WTC11 (cell line): ENCODE measurements around the gene LYST. TPM values are rescaled to one million over a fixed set of nuclear protein-coding genes. Genes with fewer than 3 reads are reported as not detected.
"Not testable (repeated sequence)": the region's sequence is repeated elsewhere in the genome, so short reads cannot be mapped to it uniquely, and the experiment has no call there.

Source experiments
- ATAC-seq: fragments of 200-7000 bp; cut with Tn5 transposase; 2 replicates; pipeline ENCODE4 v1.10.0; 2021; ENCODE audit warnings: mild to moderate bottlenecking, moderate library complexity
- CTCF ChIA-PET: fragments of 300-600 bp; sonication (Branson Sonifier 250); formaldehyde crosslinking; loops from one replicate; lab custom pipeline; 2021; ENCODE audit warnings: antibody characterized with exemption; lab: Charles Lee
- POLR2A ChIA-PET: fragments of 350-600 bp; sonication (Branson Sonifier 250); formaldehyde crosslinking; loops from one replicate; lab custom pipeline; 2021; ENCODE audit warnings: antibody characterized with exemption; lab: Charles Lee
- DNase-seq: peaks from one replicate; pipeline ENCODE4 v3.0.0; 2021; ENCODE audit warnings: low spot score
- H3K27ac Mint-ChIP-seq: 2 replicates; pipeline ENCODE4 v1.8.0; 2021; ENCODE audit warnings: mixed read lengths
- H3K27me3 Mint-ChIP-seq: 2 replicates; pipeline ENCODE4 v1.8.0; 2021; ENCODE audit warnings: low read depth, mild to moderate bottlenecking, moderate library complexity, mixed read lengths
- H3K36me3 Mint-ChIP-seq: 2 replicates; pipeline ENCODE4 v1.8.0; 2021; ENCODE audit warnings: mixed read lengths
- H3K4me1 Mint-ChIP-seq: 2 replicates; pipeline ENCODE4 v1.8.0; 2022; ENCODE audit warnings: mixed read lengths
- H3K4me3 Mint-ChIP-seq: 2 replicates; pipeline ENCODE4 v1.8.0; 2021; ENCODE audit warnings: mild to moderate bottlenecking, moderate library complexity, mixed read lengths
- H3K9me3 Mint-ChIP-seq: 2 replicates; pipeline ENCODE4 v1.8.0; 2021; ENCODE audit warnings: mixed read lengths
- EMX1 ChIP-seq: fragments of 250-450 bp; sonication (Bioruptor Pico); IDR thresholded peaks from 2 replicates; pipeline ENCODE4 v1.8.0; 2021; ENCODE audit warnings: mild to moderate bottlenecking
- HMGA2 ChIP-seq: fragments of 250-450 bp; sonication (Bioruptor Pico); IDR thresholded peaks from 2 replicates; pipeline ENCODE4 v1.4.0; 2021; ENCODE audit warnings: mild to moderate bottlenecking, moderate library complexity
- NR2C2 ChIP-seq: sonication (generic); formaldehyde crosslinking; IDR thresholded peaks from 2 replicates; pipeline ENCODE4 v1.8.0; 2022; ENCODE audit warnings: mild to moderate bottlenecking, missing genetic modification reagents
- NR3C1 ChIP-seq: sonication (generic); formaldehyde crosslinking; conservative IDR thresholded peaks from 2 replicates; pipeline ENCODE4 v1.8.1; 2023; ENCODE audit warnings: low read depth, mild to moderate bottlenecking, missing genetic modification reagents
- ZNF671 ChIP-seq: fragments of 250-450 bp; sonication (Bioruptor Pico); IDR thresholded peaks from 2 replicates; pipeline ENCODE4 v1.8.0; 2021; ENCODE audit warnings: mild to moderate bottlenecking
- total RNA-seq: library from RNA; stranded (reverse); gene quantifications from 3 replicates; pipeline ENCODE4 v1.2.3, GENCODE V29; 2021
- TF ChIP-seq, protein P1 (sequence below): sonication (generic); formaldehyde crosslinking; IDR thresholded peaks from 2 replicates; pipeline ENCODE4 v1.8.1; 2023; ENCODE audit warnings: mild to moderate bottlenecking, missing genetic modification reagents
- TF ChIP-seq, protein P2 (sequence below): sonication (generic); formaldehyde crosslinking; IDR thresholded peaks from 2 replicates; pipeline ENCODE4 v1.8.1; 2023; ENCODE audit warnings: mild to moderate bottlenecking, moderate library complexity, missing genetic modification reagents
- TF ChIP-seq, protein P3 (sequence below): sonication (generic); formaldehyde crosslinking; IDR thresholded peaks from 2 replicates; pipeline ENCODE4 v1.8.1; 2023; ENCODE audit warnings: mild to moderate bottlenecking, missing genetic modification reagents, moderate library complexity
- TF ChIP-seq, protein P4 (sequence below): sonication (generic); formaldehyde crosslinking; IDR thresholded peaks from 2 replicates; pipeline ENCODE4 v1.8.1; 2022; ENCODE audit warnings: low read depth, mild to moderate bottlenecking, moderate library complexity, missing genetic modification reagents, borderline replicate concordance
- TF ChIP-seq, protein P5 (sequence below): sonication (generic); formaldehyde crosslinking; IDR thresholded peaks from 2 replicates; pipeline ENCODE4 v1.8.0; 2023; ENCODE audit warnings: mild to moderate bottlenecking, missing genetic modification reagents
- TF ChIP-seq, protein P6 (sequence below): sonication (generic); formaldehyde crosslinking; IDR thresholded peaks from 2 replicates; pipeline ENCODE4 v1.8.0; 2022; ENCODE audit warnings: missing genetic modification reagents
- TF ChIP-seq, protein P7 (sequence below): sonication (generic); formaldehyde crosslinking; IDR thresholded peaks from 2 replicates; pipeline ENCODE4 v1.8.1; 2022; ENCODE audit warnings: mild to moderate bottlenecking, missing genetic modification reagents, moderate library complexity, borderline replicate concordance
- TF ChIP-seq, protein P8 (sequence below): sonication (generic); formaldehyde crosslinking; conservative IDR thresholded peaks from 2 replicates; pipeline ENCODE4 v1.8.1; 2022; ENCODE audit warnings: mild to moderate bottlenecking, missing genetic modification reagents

The LYST gene
- total RNA-seq, 1 experiment from 2014 or later: 0.59 TPM

DNA sequence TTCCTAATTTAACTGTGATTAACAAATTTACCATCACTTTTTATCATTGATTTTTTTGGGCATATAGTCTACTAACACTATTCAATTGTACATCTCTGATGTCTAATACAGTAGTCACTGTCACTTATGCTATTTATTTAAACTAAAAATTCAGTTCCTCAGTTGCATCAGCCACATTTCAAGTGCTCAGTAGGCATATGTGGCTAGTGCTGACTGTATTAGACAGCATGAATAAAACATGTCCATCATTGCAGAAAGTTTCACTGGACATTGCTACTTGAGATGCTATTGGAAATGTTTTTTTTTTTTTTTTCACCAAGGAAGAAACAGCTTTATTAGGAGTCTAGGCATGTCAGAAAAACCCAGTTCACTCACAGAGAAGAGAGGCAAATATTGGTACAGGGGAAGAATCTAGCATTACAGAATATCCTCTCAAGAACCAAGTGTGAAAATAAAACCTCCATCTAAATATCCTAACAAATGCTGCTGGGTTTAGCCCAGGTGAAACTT is 109.1 kb downstream of the LYST start (continued):
- TF ChIP-seq, protein P1, sequence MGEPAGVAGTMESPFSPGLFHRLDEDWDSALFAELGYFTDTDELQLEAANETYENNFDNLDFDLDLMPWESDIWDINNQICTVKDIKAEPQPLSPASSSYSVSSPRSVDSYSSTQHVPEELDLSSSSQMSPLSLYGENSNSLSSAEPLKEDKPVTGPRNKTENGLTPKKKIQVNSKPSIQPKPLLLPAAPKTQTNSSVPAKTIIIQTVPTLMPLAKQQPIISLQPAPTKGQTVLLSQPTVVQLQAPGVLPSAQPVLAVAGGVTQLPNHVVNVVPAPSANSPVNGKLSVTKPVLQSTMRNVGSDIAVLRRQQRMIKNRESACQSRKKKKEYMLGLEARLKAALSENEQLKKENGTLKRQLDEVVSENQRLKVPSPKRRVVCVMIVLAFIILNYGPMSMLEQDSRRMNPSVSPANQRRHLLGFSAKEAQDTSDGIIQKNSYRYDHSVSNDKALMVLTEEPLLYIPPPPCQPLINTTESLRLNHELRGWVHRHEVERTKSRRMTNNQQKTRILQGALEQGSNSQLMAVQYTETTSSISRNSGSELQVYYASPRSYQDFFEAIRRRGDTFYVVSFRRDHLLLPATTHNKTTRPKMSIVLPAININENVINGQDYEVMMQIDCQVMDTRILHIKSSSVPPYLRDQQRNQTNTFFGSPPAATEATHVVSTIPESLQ (CRISPR knock-in tag): no peak
- TF ChIP-seq EMX1 (CRISPR knock-in tag) (no peak), ZNF671 (CRISPR knock-in tag) (no peak)
- TF ChIP-seq, protein P2, sequence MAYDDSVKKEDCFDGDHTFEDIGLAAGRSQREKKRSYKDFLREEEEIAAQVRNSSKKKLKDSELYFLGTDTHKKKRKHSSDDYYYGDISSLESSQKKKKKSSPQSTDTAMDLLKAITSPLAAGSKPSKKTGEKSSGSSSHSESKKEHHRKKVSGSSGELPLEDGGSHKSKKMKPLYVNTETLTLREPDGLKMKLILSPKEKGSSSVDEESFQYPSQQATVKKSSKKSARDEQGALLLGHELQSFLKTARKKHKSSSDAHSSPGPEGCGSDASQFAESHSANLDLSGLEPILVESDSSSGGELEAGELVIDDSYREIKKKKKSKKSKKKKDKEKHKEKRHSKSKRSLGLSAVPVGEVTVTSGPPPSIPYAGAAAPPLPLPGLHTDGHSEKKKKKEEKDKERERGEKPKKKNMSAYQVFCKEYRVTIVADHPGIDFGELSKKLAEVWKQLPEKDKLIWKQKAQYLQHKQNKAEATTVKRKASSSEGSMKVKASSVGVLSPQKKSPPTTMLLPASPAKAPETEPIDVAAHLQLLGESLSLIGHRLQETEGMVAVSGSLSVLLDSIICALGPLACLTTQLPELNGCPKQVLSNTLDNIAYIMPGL (CRISPR knock-in tag): no peak

DNA sequence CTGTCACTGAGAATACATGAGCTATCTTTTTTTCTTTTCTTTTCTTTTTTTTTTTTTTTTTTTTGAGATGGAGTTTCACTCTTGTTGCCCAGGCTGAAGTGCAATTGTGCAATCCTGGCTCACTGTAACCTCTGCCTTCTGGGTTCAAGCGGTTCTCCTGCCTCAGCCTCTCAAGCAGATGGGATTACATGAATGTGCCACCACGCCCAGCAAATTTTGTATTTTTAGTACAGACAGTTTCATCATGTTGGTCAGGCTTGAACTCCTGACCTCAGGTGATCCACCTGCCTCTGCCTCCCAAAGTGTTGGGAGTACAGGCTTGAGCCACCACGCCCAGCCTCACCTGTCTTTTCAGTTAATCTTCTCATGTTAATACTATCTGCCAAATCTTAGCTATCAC is 112.5 kb downstream of the LYST start:
- H3K4me1 Mint-ChIP-seq, H3K27me3 Mint-ChIP-seq, DNase-seq, POLR2A ChIA-PET, H3K4me3 Mint-ChIP-seq, H3K36me3 Mint-ChIP-seq, ATAC-seq, H3K9me3 Mint-ChIP-seq, H3K27ac Mint-ChIP-seq: not testable (repeated sequence)
- CTCF ChIA-PET: interaction anchor here (2.3 kb wide), 1 partner anchor 217 kb away, joined by 7 read pairs; no protein-coding TSS in a partner anchor

DNA sequence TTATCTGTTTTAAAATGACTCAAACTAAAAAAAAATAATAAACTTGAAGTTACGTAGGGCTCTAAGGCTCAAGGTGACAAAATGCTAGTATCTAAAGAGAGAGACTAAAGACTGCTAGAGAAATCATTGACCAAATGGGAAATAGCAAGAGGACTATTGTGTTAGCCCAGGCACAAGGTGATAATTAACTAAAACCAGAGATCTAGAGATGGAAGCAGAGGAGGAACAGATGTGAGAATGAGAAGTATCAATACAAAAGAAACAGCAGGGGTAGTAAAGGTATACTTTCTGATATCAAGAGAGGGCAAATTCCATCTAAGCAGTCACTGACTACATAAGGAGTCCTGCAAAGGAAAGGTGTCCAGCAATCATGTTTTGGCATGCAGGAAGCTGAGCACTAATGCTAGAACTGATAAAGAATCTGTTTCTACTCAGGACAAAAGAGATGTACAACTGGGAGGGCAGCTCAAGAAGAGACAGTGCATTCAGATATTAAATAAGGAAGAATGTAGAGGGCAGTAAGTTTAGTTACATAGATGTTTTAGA is 116.9 kb downstream of the LYST start:
- ATAC-seq (no peak), DNase-seq (no peak)
- TF ChIP-seq, protein P3, sequence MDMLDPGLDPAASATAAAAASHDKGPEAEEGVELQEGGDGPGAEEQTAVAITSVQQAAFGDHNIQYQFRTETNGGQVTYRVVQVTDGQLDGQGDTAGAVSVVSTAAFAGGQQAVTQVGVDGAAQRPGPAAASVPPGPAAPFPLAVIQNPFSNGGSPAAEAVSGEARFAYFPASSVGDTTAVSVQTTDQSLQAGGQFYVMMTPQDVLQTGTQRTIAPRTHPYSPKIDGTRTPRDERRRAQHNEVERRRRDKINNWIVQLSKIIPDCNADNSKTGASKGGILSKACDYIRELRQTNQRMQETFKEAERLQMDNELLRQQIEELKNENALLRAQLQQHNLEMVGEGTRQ: no peak
- TF ChIP-seq NR2C2 (CRISPR knock-in tag): no peak
- TF ChIP-seq, protein P4, sequence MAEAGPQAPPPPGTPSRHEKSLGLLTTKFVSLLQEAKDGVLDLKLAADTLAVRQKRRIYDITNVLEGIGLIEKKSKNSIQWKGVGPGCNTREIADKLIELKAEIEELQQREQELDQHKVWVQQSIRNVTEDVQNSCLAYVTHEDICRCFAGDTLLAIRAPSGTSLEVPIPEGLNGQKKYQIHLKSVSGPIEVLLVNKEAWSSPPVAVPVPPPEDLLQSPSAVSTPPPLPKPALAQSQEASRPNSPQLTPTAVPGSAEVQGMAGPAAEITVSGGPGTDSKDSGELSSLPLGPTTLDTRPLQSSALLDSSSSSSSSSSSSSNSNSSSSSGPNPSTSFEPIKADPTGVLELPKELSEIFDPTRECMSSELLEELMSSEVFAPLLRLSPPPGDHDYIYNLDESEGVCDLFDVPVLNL: no peak
- TF ChIP-seq, protein P5, sequence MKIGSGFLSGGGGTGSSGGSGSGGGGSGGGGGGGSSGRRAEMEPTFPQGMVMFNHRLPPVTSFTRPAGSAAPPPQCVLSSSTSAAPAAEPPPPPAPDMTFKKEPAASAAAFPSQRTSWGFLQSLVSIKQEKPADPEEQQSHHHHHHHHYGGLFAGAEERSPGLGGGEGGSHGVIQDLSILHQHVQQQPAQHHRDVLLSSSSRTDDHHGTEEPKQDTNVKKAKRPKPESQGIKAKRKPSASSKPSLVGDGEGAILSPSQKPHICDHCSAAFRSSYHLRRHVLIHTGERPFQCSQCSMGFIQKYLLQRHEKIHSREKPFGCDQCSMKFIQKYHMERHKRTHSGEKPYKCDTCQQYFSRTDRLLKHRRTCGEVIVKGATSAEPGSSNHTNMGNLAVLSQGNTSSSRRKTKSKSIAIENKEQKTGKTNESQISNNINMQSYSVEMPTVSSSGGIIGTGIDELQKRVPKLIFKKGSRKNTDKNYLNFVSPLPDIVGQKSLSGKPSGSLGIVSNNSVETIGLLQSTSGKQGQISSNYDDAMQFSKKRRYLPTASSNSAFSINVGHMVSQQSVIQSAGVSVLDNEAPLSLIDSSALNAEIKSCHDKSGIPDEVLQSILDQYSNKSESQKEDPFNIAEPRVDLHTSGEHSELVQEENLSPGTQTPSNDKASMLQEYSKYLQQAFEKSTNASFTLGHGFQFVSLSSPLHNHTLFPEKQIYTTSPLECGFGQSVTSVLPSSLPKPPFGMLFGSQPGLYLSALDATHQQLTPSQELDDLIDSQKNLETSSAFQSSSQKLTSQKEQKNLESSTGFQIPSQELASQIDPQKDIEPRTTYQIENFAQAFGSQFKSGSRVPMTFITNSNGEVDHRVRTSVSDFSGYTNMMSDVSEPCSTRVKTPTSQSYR: no peak
- TF ChIP-seq, protein P6, sequence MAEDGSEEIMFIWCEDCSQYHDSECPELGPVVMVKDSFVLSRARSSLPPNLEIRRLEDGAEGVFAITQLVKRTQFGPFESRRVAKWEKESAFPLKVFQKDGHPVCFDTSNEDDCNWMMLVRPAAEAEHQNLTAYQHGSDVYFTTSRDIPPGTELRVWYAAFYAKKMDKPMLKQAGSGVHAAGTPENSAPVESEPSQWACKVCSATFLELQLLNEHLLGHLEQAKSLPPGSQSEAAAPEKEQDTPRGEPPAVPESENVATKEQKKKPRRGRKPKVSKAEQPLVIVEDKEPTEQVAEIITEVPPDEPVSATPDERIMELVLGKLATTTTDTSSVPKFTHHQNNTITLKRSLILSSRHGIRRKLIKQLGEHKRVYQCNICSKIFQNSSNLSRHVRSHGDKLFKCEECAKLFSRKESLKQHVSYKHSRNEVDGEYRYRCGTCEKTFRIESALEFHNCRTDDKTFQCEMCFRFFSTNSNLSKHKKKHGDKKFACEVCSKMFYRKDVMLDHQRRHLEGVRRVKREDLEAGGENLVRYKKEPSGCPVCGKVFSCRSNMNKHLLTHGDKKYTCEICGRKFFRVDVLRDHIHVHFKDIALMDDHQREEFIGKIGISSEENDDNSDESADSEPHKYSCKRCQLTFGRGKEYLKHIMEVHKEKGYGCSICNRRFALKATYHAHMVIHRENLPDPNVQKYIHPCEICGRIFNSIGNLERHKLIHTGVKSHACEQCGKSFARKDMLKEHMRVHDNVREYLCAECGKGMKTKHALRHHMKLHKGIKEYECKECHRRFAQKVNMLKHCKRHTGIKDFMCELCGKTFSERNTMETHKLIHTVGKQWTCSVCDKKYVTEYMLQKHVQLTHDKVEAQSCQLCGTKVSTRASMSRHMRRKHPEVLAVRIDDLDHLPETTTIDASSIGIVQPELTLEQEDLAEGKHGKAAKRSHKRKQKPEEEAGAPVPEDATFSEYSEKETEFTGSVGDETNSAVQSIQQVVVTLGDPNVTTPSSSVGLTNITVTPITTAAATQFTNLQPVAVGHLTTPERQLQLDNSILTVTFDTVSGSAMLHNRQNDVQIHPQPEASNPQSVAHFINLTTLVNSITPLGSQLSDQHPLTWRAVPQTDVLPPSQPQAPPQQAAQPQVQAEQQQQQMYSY: no peak
- TF ChIP-seq NR3C1 (CRISPR knock-in tag): no peak
- TF ChIP-seq, protein P7, sequence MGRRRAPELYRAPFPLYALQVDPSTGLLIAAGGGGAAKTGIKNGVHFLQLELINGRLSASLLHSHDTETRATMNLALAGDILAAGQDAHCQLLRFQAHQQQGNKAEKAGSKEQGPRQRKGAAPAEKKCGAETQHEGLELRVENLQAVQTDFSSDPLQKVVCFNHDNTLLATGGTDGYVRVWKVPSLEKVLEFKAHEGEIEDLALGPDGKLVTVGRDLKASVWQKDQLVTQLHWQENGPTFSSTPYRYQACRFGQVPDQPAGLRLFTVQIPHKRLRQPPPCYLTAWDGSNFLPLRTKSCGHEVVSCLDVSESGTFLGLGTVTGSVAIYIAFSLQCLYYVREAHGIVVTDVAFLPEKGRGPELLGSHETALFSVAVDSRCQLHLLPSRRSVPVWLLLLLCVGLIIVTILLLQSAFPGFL (CRISPR knock-in tag): no peak
- no peak for TF ChIP-seq HMGA2 (CRISPR knock-in tag)
- TF ChIP-seq, protein P8, sequence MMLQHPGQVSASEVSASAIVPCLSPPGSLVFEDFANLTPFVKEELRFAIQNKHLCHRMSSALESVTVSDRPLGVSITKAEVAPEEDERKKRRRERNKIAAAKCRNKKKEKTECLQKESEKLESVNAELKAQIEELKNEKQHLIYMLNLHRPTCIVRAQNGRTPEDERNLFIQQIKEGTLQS (CRISPR knock-in tag): no peak
- Mint-ChIP-seq H3K4me3 (no peak overlapping the region), H3K4me1 (no peaks in the 10 kb centered on the region), H3K9me3 (no peaks in the 10 kb centered on the region), H3K27me3 (no peaks in the 10 kb centered on the region), H3K27ac (no peak overlapping the region), H3K36me3 (no peaks in the 10 kb centered on the region)
- CTCF ChIA-PET: interaction anchor here (2.3 kb wide), 1 partner anchor 149 kb away, joined by 7 read pairs; no protein-coding TSS in a partner anchor
- POLR2A ChIA-PET: interaction anchor here (0.7 kb wide), 1 partner anchor 66 kb away, joined by 3 read pairs; no protein-coding TSS in a partner anchor
